ENCODE results near the gene TXNRD2.

DNA sequence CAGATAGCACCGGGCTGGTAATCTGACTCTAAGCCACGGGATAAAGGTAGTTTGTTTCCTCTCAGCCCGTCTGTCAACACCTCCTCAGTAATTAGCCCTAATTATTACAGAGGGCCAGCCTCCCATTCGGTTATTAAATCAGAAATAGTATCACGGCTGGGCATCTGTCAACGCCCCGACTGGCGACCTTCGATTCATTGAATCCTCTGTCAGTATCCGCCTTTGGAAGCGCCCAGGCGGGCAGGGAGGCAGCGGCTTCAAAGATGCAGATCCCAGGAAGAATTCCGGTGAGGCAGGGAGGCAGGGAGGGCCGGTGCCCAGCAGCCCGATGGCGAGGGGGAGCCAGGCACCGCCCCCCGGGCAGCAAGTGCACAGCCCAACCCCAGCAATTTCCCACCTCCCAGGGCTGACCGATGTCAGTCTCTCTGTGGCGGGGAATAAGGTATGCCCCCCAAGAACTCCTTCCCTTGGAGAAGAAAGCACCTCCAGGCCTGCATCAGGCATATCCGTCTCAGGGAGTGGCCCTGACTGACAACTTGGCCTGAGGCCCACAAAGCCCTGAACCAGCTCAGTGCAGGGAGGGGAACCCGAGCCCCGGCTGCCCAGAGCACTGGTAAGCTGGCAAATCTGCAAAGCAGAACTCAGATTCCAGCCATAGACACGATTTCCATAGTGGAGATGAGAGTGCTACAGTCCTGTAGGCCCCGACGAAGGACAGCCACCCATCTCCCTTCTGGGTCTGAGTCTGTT lies 98.3 kb downstream of the TXNRD2 start:
- TF ChIP-seq GATA2 (IDR thresholded peaks at IDR 0.05; ENCODE audit: low read depth, low read length) (no peak), GATA3 (IDR thresholded peaks at IDR 0.05; ENCODE audit: low read depth, low read length) (no peak)
